HG02840 (cell line): ENCODE measurements around the gene PIK3CA.

Experiments
- ATAC-seq: cut with Tn5 transposase; IDR thresholded peaks from one replicate; pipeline ENCODE4 v1.9.1; 2021; ENCODE audit warnings: mild to moderate bottlenecking, moderate library complexity, moderate number of reproducible peaks; ENCODE audit not compliant: unreplicated experiment, low FRiP score

Gene PIK3CA

GRCh38 chr3:179156170-179156569 lies 8.0 kb downstream of the PIK3CA start:
- no peak for ATAC-seq

GRCh38 chr3:179156775-179157174 lies 8.6 kb downstream of the PIK3CA start:
- ATAC-seq = no peak

GRCh38 chr3:179158336-179159039 lies 10.3 kb downstream of the PIK3CA start:
- peak; percentile 75 for ATAC-seq

GRCh38 chr3:179163503-179163902 lies 15.3 kb downstream of the PIK3CA start:
- ATAC-seq = no peak

- ATAC-seq = no peak
Measured at GRCh38 chr3:179164857-179165256, 16.7 kb downstream of the PIK3CA start.

- no peak for ATAC-seq
Measured at GRCh38 chr3:179166561-179167201, 18.5 kb downstream of the PIK3CA start.

GRCh38 chr3:179168918-179169317 lies 20.8 kb downstream of the PIK3CA start:
- ATAC-seq = no peak

GRCh38 chr3:179172546-179172945 lies 24.4 kb downstream of the PIK3CA start:
- no peak for ATAC-seq

GRCh38 chr3:179174316-179174715 lies 26.2 kb downstream of the PIK3CA start:
- peak; percentile 69 for ATAC-seq

- no peak for ATAC-seq
Measured at GRCh38 chr3:179174898-179175297, 26.7 kb downstream of the PIK3CA start.

- no peak for ATAC-seq
Measured at GRCh38 chr3:179175358-179175757, 27.2 kb downstream of the PIK3CA start.

- ATAC-seq = no peak
Measured at GRCh38 chr3:179177611-179178010, 29.5 kb downstream of the PIK3CA start.

- ATAC-seq = no peak
Measured at GRCh38 chr3:179179256-179179655, 31.1 kb downstream of the PIK3CA start.

- ATAC-seq = no peak
Measured at GRCh38 chr3:179179979-179180759, 32.0 kb downstream of the PIK3CA start.

GRCh38 chr3:179181021-179181472 lies 32.9 kb downstream of the PIK3CA start:
- ATAC-seq = peak; percentile 62

GRCh38 chr3:179181993-179182551 lies 33.9 kb downstream of the PIK3CA start:
- ATAC-seq = no peak

GRCh38 chr3:179182902-179183301 lies 34.7 kb downstream of the PIK3CA start:
- no peak for ATAC-seq

GRCh38 chr3:179184826-179185225 lies 36.7 kb downstream of the PIK3CA start:
- no peak for ATAC-seq

- no peak for ATAC-seq
Measured at GRCh38 chr3:179186426-179186825, 38.3 kb downstream of the PIK3CA start.

- ATAC-seq = no peak
Measured at GRCh38 chr3:179189759-179190158, 41.6 kb downstream of the PIK3CA start.

GRCh38 chr3:179190581-179190980 lies 42.4 kb downstream of the PIK3CA start:
- no peak for ATAC-seq
